IMR-90 (cell line): ENCODE measurements around the gene ASB1. TPM values are rescaled to one million over a fixed set of nuclear protein-coding genes. Genes with fewer than 3 reads are reported as not detected.
A peak's percentile ranks its signal among the peaks of the same experiment; 100 is the strongest.

Experiments
- ATAC-seq: fragments of 200-7000 bp; cut with Tn5 transposase; 2 replicates; pipeline ENCODE4 v1.9.1; 2020; ENCODE audit warnings: low read depth, mild to moderate bottlenecking, moderate library complexity
- BruUV-seq: library from RNA; stranded (reverse); fragments of 400-500 nt; replicated peaks from 2 replicates; lab custom pipeline; 2021; lab: Mats Ljungman, UMichigan
- CTCF ChIA-PET: fragments of 300-600 bp; formaldehyde crosslinking; extraction: SDS; loops from one replicate; lab custom pipeline; 2021; ENCODE audit warnings: antibody characterized with exemption; lab: Yijun Ruan, JAX
- POLR2A ChIA-PET: fragments of 300-600 bp; sonication (Branson Sonifier 250); formaldehyde crosslinking; loops from one replicate; lab custom pipeline; 2022; ENCODE audit warnings: antibody characterized with exemption; ENCODE audit not compliant: unreplicated experiment; lab: Charles Lee
- DNase-seq: peaks from one replicate; pipeline ENCODE4 v3.0.0; 2013
- H2AFZ ChIP-seq: replicated peaks from 2 replicates; pipeline ENCODE3; 2013; ENCODE audit warnings: low read length, mild to moderate bottlenecking; ENCODE audit not compliant: poor library complexity
- H2AK5ac ChIP-seq: 2 replicates; pipeline ENCODE4 v1.6.1; 2013; ENCODE audit warnings: low read depth, low read length, inconsistent platforms
- H2AK9ac ChIP-seq: replicated peaks from 2 replicates; pipeline ENCODE3; 2013; ENCODE audit warnings: mild to moderate bottlenecking, low read depth, low read length, moderate library complexity; ENCODE audit not compliant: poor library complexity
- H2BK120ac ChIP-seq: 2 replicates; pipeline ENCODE4 v1.6.1; 2013; ENCODE audit warnings: low read depth, low read length, inconsistent platforms
- H2BK15ac ChIP-seq: 3 replicates; pipeline ENCODE4 v1.6.1; 2013; ENCODE audit warnings: low read depth, low read length, inconsistent platforms
- H2BK20ac ChIP-seq: 2 replicates; pipeline ENCODE4 v1.6.1; 2013; ENCODE audit warnings: low read depth, mild to moderate bottlenecking, inconsistent platforms, low read length, moderate library complexity
- H2BK5ac ChIP-seq: 2 replicates; pipeline ENCODE4 v1.6.1; 2013; ENCODE audit warnings: mild to moderate bottlenecking, low read depth, low read length, inconsistent platforms; ENCODE audit not compliant: poor library complexity, severe bottlenecking
- H3K14ac ChIP-seq: replicated peaks from 2 replicates; pipeline ENCODE4 v1.6.1; 2013; ENCODE audit warnings: low read depth, low read length, inconsistent platforms
- H3K18ac ChIP-seq: 2 replicates; pipeline ENCODE4 v1.6.1; 2013; ENCODE audit warnings: low read depth, low read length, control low read depth
- H3K23ac ChIP-seq: 2 replicates; pipeline ENCODE4 v1.6.1; 2013; ENCODE audit warnings: low read depth, low read length, inconsistent platforms
- H3K27ac ChIP-seq: 2 replicates; pipeline ENCODE4 v1.5.1; 2013; ENCODE audit warnings: mild to moderate bottlenecking, control low read depth, low read length; ENCODE audit not compliant: insufficient read depth
- H3K27me3 ChIP-seq: 2 replicates; pipeline ENCODE4 v1.6.1; 2013; ENCODE audit warnings: low read length; ENCODE audit not compliant: control insufficient read depth, insufficient read depth
- H3K36me3 ChIP-seq: 2 replicates; pipeline ENCODE4 v1.6.1; 2013; ENCODE audit warnings: low read length, mixed read lengths; ENCODE audit not compliant: control insufficient read depth, insufficient read depth
- H3K4ac ChIP-seq: 2 replicates; pipeline ENCODE4 v1.6.1; 2013; ENCODE audit warnings: low read depth, low read length, inconsistent platforms
- H3K4me1 ChIP-seq: 2 replicates; pipeline ENCODE4 v1.6.1; 2013; ENCODE audit warnings: low read length, mixed read lengths; ENCODE audit not compliant: control insufficient read depth, insufficient read depth
- H3K4me2 ChIP-seq: 2 replicates; pipeline ENCODE4 v1.6.1; 2013; ENCODE audit warnings: low read depth, mild to moderate bottlenecking, control low read depth, low read length, moderate library complexity
- H3K4me3 ChIP-seq: 2 replicates; pipeline ENCODE4 v1.5.1; 2013; ENCODE audit warnings: low read depth, mild to moderate bottlenecking, control low read depth, low read length, moderate library complexity; ENCODE audit not compliant: insufficient read depth
- H3K56ac ChIP-seq: 2 replicates; pipeline ENCODE4 v1.6.1; 2013; ENCODE audit warnings: low read length, inconsistent platforms; ENCODE audit not compliant: insufficient read depth; ENCODE audit errors: extremely low read depth
- H3K79me1 ChIP-seq, 2 experiments: 2 replicates each; pipeline ENCODE4 v1.6.1; 2013; ENCODE audit warnings: low read length in 2 of 2, inconsistent platforms in 1 of 2, low read depth in 1 of 2
- H3K9ac ChIP-seq: 2 replicates; pipeline ENCODE4 v1.6.1; 2013; ENCODE audit warnings: low read depth, low read length, control low read depth
- H3K9me1 ChIP-seq: 2 replicates; pipeline ENCODE4 v1.6.1; 2013; ENCODE audit warnings: low read length, inconsistent platforms; ENCODE audit not compliant: insufficient read depth
- H3K9me3 ChIP-seq: 2 replicates; pipeline ENCODE4 v1.6.1; 2013; ENCODE audit warnings: low read length; ENCODE audit not compliant: control insufficient read depth, insufficient read depth
- H4K20me1 ChIP-seq: 2 replicates; pipeline ENCODE4 v1.6.1; 2013; ENCODE audit warnings: low read length, inconsistent platforms; ENCODE audit not compliant: insufficient read depth
- H4K5ac ChIP-seq: 2 replicates; pipeline ENCODE4 v1.6.1; 2013; ENCODE audit warnings: mild to moderate bottlenecking, low read depth, low read length, control low read depth
- H4K8ac ChIP-seq, 2 experiments: 2 replicates each; pipeline ENCODE4 v1.6.1; 2013; ENCODE audit warnings: low read depth in 2 of 2, low read length in 2 of 2, control low read depth in 1 of 2, inconsistent platforms in 1 of 2
- H4K91ac ChIP-seq: 2 replicates; pipeline ENCODE4 v1.6.1; 2013; ENCODE audit warnings: low read depth, low read length, inconsistent platforms; ENCODE audit not compliant: insufficient read depth
- BHLHE40 ChIP-seq: fragments of 150-350 bp; IDR thresholded peaks from 2 replicates; pipeline ENCODE4 v1.6.1; 2016; ENCODE audit warnings: mild to moderate bottlenecking, low read depth, low read length
- CHD1 ChIP-seq: IDR thresholded peaks from 2 replicates; pipeline ENCODE4 v1.6.1; 2012; ENCODE audit warnings: low read depth, low read length, improper control_type of control experiment
- ELK1 ChIP-seq: fragments of 150-350 bp; IDR thresholded peaks from 2 replicates; pipeline ENCODE4 v1.6.1; 2016; ENCODE audit warnings: low read depth, mild to moderate bottlenecking, low read length, moderate library complexity, borderline replicate concordance
- FOS ChIP-seq: fragments of 150-350 bp; IDR thresholded peaks from 2 replicates; pipeline ENCODE4 v1.6.1; 2016; ENCODE audit warnings: low read depth, low read length
- MAFK ChIP-seq: IDR thresholded peaks from 2 replicates; pipeline ENCODE4 v1.6.1; 2012; ENCODE audit warnings: low read depth, low read length, improper control_type of control experiment
- MAZ ChIP-seq: IDR thresholded peaks from 2 replicates; pipeline ENCODE4 v1.6.1; 2012; ENCODE audit warnings: low read depth, mild to moderate bottlenecking, low read length, improper control_type of control experiment, moderate library complexity, borderline replicate concordance
- NFE2L2 ChIP-seq: fragments of 150-350 bp; IDR thresholded peaks from 2 replicates; pipeline ENCODE4 v1.6.1; 2016; ENCODE audit warnings: low read depth, mild to moderate bottlenecking, low read length
- POLR2A ChIP-seq: IDR thresholded peaks from 2 replicates; pipeline ENCODE4 v1.6.1; 2012; ENCODE audit warnings: mild to moderate bottlenecking, low read depth, low read length
- RCOR1 ChIP-seq: IDR thresholded peaks from 2 replicates; pipeline ENCODE4 v1.6.1; 2012; ENCODE audit warnings: mild to moderate bottlenecking, low read length, improper control_type of control experiment; ENCODE audit not compliant: insufficient replicate concordance
- SMC3 ChIP-seq: fragments of 150-350 bp; IDR thresholded peaks from 2 replicates; pipeline ENCODE4 v1.6.1; 2016; ENCODE audit warnings: low read depth, mild to moderate bottlenecking, antibody characterized with exemption, low read length, moderate library complexity
- USF2 ChIP-seq: fragments of 150-350 bp; IDR thresholded peaks from 2 replicates; pipeline ENCODE4 v1.6.1; 2017; ENCODE audit warnings: mild to moderate bottlenecking, antibody characterized with exemption, low read length, low read depth
- WGBS, 2 experiments: methylation state at CpG; one replicate each; pipeline versions ENCODE4 v1.1.5 to v1.1.7; 2013; ENCODE audit warnings: missing lambda C conversion rate in 2 of 2; ENCODE audit not compliant: insufficient read length in 1 of 2; ENCODE audit errors: extremely low coverage in 2 of 2; 5-methylcytosine and 5-hydroxymethylcytosine counted together
- dilution Hi-C: fragments of 300-500 bp; cut with HindIII; formaldehyde crosslinking; loops from one replicate; pipeline ENCODE4 v1.14.3; 2018; ENCODE audit warnings: low sequenced_read_pairs; ENCODE audit not compliant: unreplicated experiment
- in situ Hi-C: fragments of 300-500 bp; cut with MboI; formaldehyde crosslinking; loops from 3 replicates; pipeline ENCODE4 v1.14.3; 2019; ENCODE audit warnings: low sequenced_read_pairs, inconsistent platforms, mixed read lengths
- intact Hi-C: fragments of 100-400 bp; cut with micrococcal nuclease; formaldehyde crosslinking; loops from 2 replicates; pipeline ENCODE4 v1.10.0; 2022
- polyA plus RNA-seq, 3 experiments: library from polyadenylated mRNA; depleted of rRNA; stranded (reverse); fragments of >200 nt; gene quantifications; 2 replicates each; pipeline ENCODE4 v1.2.3, GENCODE V29; 2012; ENCODE audit warnings: low replicate concordance in 1 of 3
- total RNA-seq: library from RNA; depleted of rRNA; stranded (reverse); fragments of >200 nt; gene quantifications from 2 replicates; pipeline ENCODE4 v1.2.3, GENCODE V29; 2012

The ASB1 gene
- total and polyA plus RNA-seq, 2 of the 4 experiments (the other 2 are of a cell fraction) = 23.5 to 37.3 TPM

GRCh38 chr2:238487134-238487533 is 60.4 kb downstream of the ASB1 start:
- no peak overlapping the region for H4K5ac ChIP-seq
- 81% methylated on average over 10 of the region's 14 CpGs; no CpG with 5 or more reads in 1 of the 2 experiments for WGBS, 2 experiments
- no peaks in the 10 kb centered on the region for H3K4me1 ChIP-seq
- H3K18ac ChIP-seq = no peak overlapping the region
- no peak overlapping the region for H3K4me3 ChIP-seq
- H3K4ac ChIP-seq = no peak overlapping the region
- no peak overlapping the region for H4K91ac ChIP-seq
- no peak overlapping the region for H2BK15ac ChIP-seq
- H3K9me1 ChIP-seq = peaks cover 23% of the 10 kb centered on the region
- H3K79me1 ChIP-seq = peaks cover 0 to 6% of the 10 kb centered on the region in 2 experiments; a peak in 1 of 4 replicates
- no peak overlapping the region for H3K27ac ChIP-seq
- H3K9ac ChIP-seq = no peak overlapping the region
- POLR2A ChIA-PET = no interaction called here
- H3K4me2 ChIP-seq = no peak overlapping the region
- H4K8ac ChIP-seq = no peak overlapping the region
- H2BK5ac ChIP-seq = peak overlapping the region; percentile 73
- no peak overlapping the region for H2AK5ac ChIP-seq
- no peak overlapping the region for H3K56ac ChIP-seq
- H2BK120ac ChIP-seq = no peak overlapping the region
- in situ Hi-C loops (no loop called here), dilution Hi-C loops (no loop called here), intact Hi-C loops (no loop called here)
- TF ChIP-seq ELK1 (no peak), MAFK (no peak), MAZ (no peak), SMC3 (no peak), NFE2L2 (no peak), FOS (no peak), BHLHE40 (no peak), POLR2A (no peak), USF2 (no peak), RCOR1 (no peak), CHD1 (no peak)
- no peak for DNase-seq
- no peak overlapping the region for H2AFZ ChIP-seq
- no peak for ATAC-seq
- CTCF ChIA-PET = no interaction called here
- no peak overlapping the region for H2BK20ac ChIP-seq
- no peak overlapping the region for H2AK9ac ChIP-seq
- no peaks in the 10 kb centered on the region for H3K9me3 ChIP-seq
- H3K27me3 ChIP-seq = no peaks in the 10 kb centered on the region
- no peaks in the 10 kb centered on the region for H3K36me3 ChIP-seq
- no peaks in the 10 kb centered on the region for H4K20me1 ChIP-seq
- H3K14ac ChIP-seq = no peak overlapping the region
- BruUV-seq = no TSS peak
- H3K23ac ChIP-seq = no peak overlapping the region
